SH-SY5Y (cell line): ENCODE data around the gene PPP1R14C.

Experiments
- GATA2 ChIP-seq: IDR thresholded peaks from 2 replicates; pipeline ENCODE4 v1.6.1; 2011; ENCODE audit warnings: mild to moderate bottlenecking, low read depth, low read length
- GATA3 ChIP-seq: IDR thresholded peaks from 2 replicates; pipeline ENCODE4 v1.6.1; 2011; ENCODE audit warnings: low read depth, mild to moderate bottlenecking, low read length, moderate library complexity

DNA sequence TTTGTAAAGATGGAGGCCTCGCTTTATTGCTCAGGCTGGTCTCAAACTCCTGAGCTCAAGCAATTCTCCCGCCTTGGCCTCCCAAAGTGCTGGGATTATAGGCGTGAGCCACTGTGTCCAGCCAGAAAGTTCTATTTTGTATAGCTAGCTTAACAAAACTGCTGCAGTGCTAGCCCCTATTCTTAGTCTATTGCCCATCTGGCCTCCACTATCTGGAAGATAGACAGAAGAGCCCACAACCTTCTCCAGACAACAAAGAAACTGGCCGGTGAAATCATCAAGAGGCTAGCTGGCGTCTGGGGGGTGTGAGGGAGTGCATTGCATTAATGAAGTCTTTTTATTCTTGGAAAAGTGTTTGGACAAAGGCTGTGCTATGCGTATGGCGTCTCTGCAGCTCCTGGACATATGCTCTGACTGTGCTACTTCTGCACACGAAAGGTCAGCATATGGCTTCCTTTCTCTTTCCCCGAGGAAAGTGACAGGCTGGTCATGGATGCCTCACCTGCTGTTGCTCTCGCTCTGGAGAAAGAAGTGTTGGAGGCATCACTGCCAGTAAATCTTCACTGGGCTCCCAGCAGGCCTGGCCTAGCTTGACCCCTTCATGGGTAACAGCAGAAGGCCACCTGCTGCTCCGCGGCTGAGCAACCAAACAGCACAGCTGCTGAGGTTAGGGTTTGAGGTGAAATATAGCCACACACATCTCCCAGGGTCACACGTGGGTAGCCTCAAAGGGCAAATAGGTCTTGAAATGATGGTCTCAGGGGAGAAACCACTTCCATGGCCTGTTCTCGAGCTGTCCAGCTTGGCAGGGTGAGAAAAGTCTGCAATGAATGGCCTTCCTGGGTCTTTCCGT, 130.8 kb downstream of the PPP1R14C start:
- TF ChIP-seq GATA3 (no peak), GATA2 (no peak)
